Neural cell (in vitro differentiated cells): Measurements from ENCODE around the gene KCNQ1OT1.

Experiments
- CTCF ChIP-seq: fragments of 450-650 bp; IDR thresholded peaks from 2 replicates; pipeline ENCODE4 v1.5.1; 2014; ENCODE audit warnings: antibody characterized with exemption, mild to moderate bottlenecking, moderate library complexity; ENCODE audit not compliant: poor library complexity, severe bottlenecking
- EP300 ChIP-seq: fragments of 450-650 bp; conservative IDR thresholded peaks from 2 replicates; pipeline ENCODE4 v1.6.1; 2014; ENCODE audit warnings: antibody characterized with exemption, mild to moderate bottlenecking, moderate library complexity; ENCODE audit not compliant: poor library complexity, severe bottlenecking
- MXI1 ChIP-seq: fragments of 450-650 bp; conservative IDR thresholded peaks from 2 replicates; pipeline ENCODE4 v1.6.1; 2014; ENCODE audit warnings: antibody characterized with exemption, mild to moderate bottlenecking; ENCODE audit not compliant: poor library complexity, severe bottlenecking
- POLR2AphosphoS5 ChIP-seq: IDR thresholded peaks from 2 replicates; pipeline ENCODE4 v1.6.1; 2012
- RAD21 ChIP-seq: fragments of 450-650 bp; conservative IDR thresholded peaks from 2 replicates; pipeline ENCODE4 v1.6.1; 2014; ENCODE audit warnings: antibody characterized with exemption, mild to moderate bottlenecking, moderate library complexity

- no peak for TF ChIP-seq MXI1
- no peak for TF ChIP-seq POLR2AphosphoS5
- TF ChIP-seq CTCF = no peak
- TF ChIP-seq RAD21 = no peak
- TF ChIP-seq EP300 = no peak
Observed at GRCh38 chr11:2558861-2559526, 140.8 kb downstream of the KCNQ1OT1 start.
